K562 (cell line): ENCODE results near the gene HIVEP1. TPM values are rescaled to one million over a fixed set of nuclear protein-coding genes. Genes with fewer than 3 reads are reported as not detected.
A peak's percentile ranks its signal among the peaks of the same experiment; 100 is the strongest.

Experiments
- CBFA2T3 ChIP-seq: fragments of 450-650 bp; IDR thresholded peaks from 2 replicates; pipeline ENCODE4 v1.6.1; 2017
- CEBPG ChIP-seq, 3 experiments: fragments of 200-800 bp in 1 of 3; sonication (Bioruptor generic) in 1 of 3; sonication (generic) in 1 of 3; formaldehyde crosslinking in 1 of 3; IDR thresholded peaks in 2 of 3; conservative IDR thresholded peaks in 1 of 3; 2 replicates each; pipeline versions ENCODE4 v1.6.1 to v1.8.0; 2016 to 2022; ENCODE audit warnings: missing compliant biosample characterization in 2 of 3, missing genetic modification characterization in 2 of 3, mild to moderate bottlenecking in 1 of 3, missing genetic modification reagents in 1 of 3
- HLTF ChIP-seq: fragments of 450-650 bp; IDR thresholded peaks from 2 replicates; pipeline ENCODE4 v1.6.1; 2016
- KDM2B ChIP-seq: fragments of 250-450 bp; sonication (Bioruptor Pico); IDR thresholded peaks from 2 replicates; pipeline ENCODE4 v1.8.0; 2021; ENCODE audit warnings: mild to moderate bottlenecking, moderate library complexity
- NEUROD1 ChIP-seq: fragments of 150-350 bp; IDR thresholded peaks from 2 replicates; pipeline ENCODE4 v1.6.1; 2014; ENCODE audit warnings: borderline replicate concordance, low read length, low read depth; ENCODE audit not compliant: partially characterized antibody
- PREB ChIP-seq: sonication (generic); formaldehyde crosslinking; IDR thresholded peaks from 2 replicates; pipeline ENCODE4 v1.8.1; 2023; ENCODE audit warnings: mild to moderate bottlenecking, missing genetic modification reagents
- PURB ChIP-seq: sonication (generic); formaldehyde crosslinking; IDR thresholded peaks from 2 replicates; pipeline ENCODE4 v1.9.0; 2021; ENCODE audit warnings: low read depth, mild to moderate bottlenecking, missing genetic modification reagents
- SIN3B ChIP-seq: fragments of 450-650 bp; IDR thresholded peaks from 2 replicates; pipeline ENCODE4 v1.6.1; 2017; ENCODE audit warnings: low read depth, mild to moderate bottlenecking, moderate library complexity
- SRF ChIP-seq, 2 experiments: fragments of 250-450, 450-650 bp in 1 of 2; sonication (Bioruptor Pico) in 1 of 2; sonication (generic) in 1 of 2; formaldehyde crosslinking; IDR thresholded peaks; 2 replicates each; pipeline versions ENCODE4 v1.5.0 to v1.5.1; 2020 to 2022; ENCODE audit warnings: mild to moderate bottlenecking in 1 of 2, missing genetic modification reagents in 1 of 2
- TAF1 ChIP-seq: IDR thresholded peaks from 2 replicates; pipeline ENCODE4 v1.6.1; 2011; ENCODE audit warnings: mild to moderate bottlenecking, low read length, moderate library complexity; ENCODE audit not compliant: insufficient read depth, control insufficient read depth, severe bottlenecking; ENCODE audit errors: extremely low read depth
- TCF7 ChIP-seq: sonication (generic); IDR thresholded peaks from 2 replicates; pipeline ENCODE4 v1.6.1; 2016; ENCODE audit warnings: antibody characterized with exemption, borderline replicate concordance
- THRB ChIP-seq: fragments of 450-650 bp; formaldehyde crosslinking; conservative IDR thresholded peaks from 2 replicates; pipeline ENCODE4 v1.4.0; 2022; ENCODE audit warnings: mild to moderate bottlenecking, missing genetic modification characterization
- ZKSCAN1 ChIP-seq: fragments of 150-350 bp; IDR thresholded peaks from 2 replicates; pipeline ENCODE4 v1.6.1; 2016; ENCODE audit warnings: low read depth, low read length
- ZNF280B ChIP-seq: fragments of 250-450 bp; sonication (Bioruptor Pico); IDR thresholded peaks from 2 replicates; pipeline ENCODE4 v1.5.1; 2021; ENCODE audit warnings: mild to moderate bottlenecking
- ZNF57 ChIP-seq: fragments of 450-650 bp; formaldehyde crosslinking; IDR thresholded peaks from 2 replicates; pipeline ENCODE4 v1.4.0; 2020; ENCODE audit warnings: mild to moderate bottlenecking, moderate library complexity
- polyA plus RNA-seq, 8 experiments: library from polyadenylated mRNA; depleted of rRNA in 4 of 8; stranded (reverse) in 5 of 8; unstranded in 3 of 8; fragments of >200 nt; fragmentation: Nextera tagmentation in 2 of 8; fragmentation: Illumina TruSeq in 1 of 8; extraction: Ambion mirVana in 2 of 8; extraction: Trizol in 1 of 8; gene quantifications; 2 replicates each; pipeline versions ENCODE4 v1.2.1 to v1.2.3, GENCODE V29; 2011 to 2014; ENCODE audit warnings: inconsistent platforms in 1 of 8, missing spikeins in 1 of 8
- total RNA-seq, 7 experiments: library from RNA; depleted of rRNA in 6 of 7; stranded (reverse); fragments of >200 nt in 6 of 7; fragmentation: Illumina TruSeq in 2 of 7; extraction: Trizol in 2 of 7; gene quantifications; 2 replicates each; pipeline versions ENCODE4 v1.2.1 to v1.2.3, GENCODE V29; 2011 to 2021; ENCODE audit warnings: low replicate concordance in 1 of 7
- TF ChIP-seq, protein P1 (sequence below): fragments of 450-650 bp; formaldehyde crosslinking; IDR thresholded peaks from 2 replicates; pipeline ENCODE4 v1.4.0; 2020; ENCODE audit warnings: mild to moderate bottlenecking, moderate library complexity
- TF ChIP-seq, protein P2 (sequence below), 2 experiments: IDR thresholded peaks; 2 replicates each; pipeline ENCODE4 v1.6.1; 2011; ENCODE audit warnings: borderline replicate concordance in 1 of 2, control low read depth in 1 of 2, low read depth in 1 of 2, low read length in 1 of 2, mild to moderate bottlenecking in 1 of 2, mixed read lengths in 1 of 2, moderate library complexity in 1 of 2; ENCODE audit not compliant: insufficient read depth in 1 of 2, insufficient read length in 1 of 2, poor library complexity in 1 of 2, severe bottlenecking in 1 of 2; ENCODE audit errors: extremely low read depth in 1 of 2
- TF ChIP-seq, protein P3 (sequence below): sonication (generic); formaldehyde crosslinking; IDR thresholded peaks from 2 replicates; pipeline ENCODE4 v1.8.0; 2022; ENCODE audit warnings: missing genetic modification reagents, mild to moderate bottlenecking, moderate library complexity, borderline replicate concordance

HIVEP1 gene
- total and polyA plus RNA-seq, 9 of the 15 experiments (the other 6 are each of a cell fraction or from before 2014, with no cell fraction given) = 6.0 to 33.3 (median 21.7) TPM

GRCh38 chr6:12011276-12012037, 655 bp upstream of the HIVEP1 start (continued):
- TF ChIP-seq PREB (CRISPR knock-in tag) = no peak
- TF ChIP-seq, protein P1, sequence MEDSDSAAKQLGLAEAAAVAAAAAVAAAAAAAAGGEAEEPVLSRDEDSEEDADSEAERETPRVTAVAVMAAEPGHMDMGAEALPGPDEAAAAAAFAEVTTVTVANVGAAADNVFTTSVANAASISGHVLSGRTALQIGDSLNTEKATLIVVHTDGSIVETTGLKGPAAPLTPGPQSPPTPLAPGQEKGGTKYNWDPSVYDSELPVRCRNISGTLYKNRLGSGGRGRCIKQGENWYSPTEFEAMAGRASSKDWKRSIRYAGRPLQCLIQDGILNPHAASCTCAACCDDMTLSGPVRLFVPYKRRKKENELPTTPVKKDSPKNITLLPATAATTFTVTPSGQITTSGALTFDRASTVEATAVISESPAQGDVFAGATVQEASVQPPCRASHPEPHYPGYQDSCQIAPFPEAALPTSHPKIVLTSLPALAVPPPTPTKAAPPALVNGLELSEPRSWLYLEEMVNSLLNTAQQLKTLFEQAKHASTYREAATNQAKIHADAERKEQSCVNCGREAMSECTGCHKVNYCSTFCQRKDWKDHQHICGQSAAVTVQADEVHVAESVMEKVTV (CRISPR knock-in tag) = no peak
- peak; percentile 71 for TF ChIP-seq NEUROD1
- TF ChIP-seq ZNF280B = no peak
- no peak for TF ChIP-seq CBFA2T3
- TF ChIP-seq THRB (CRISPR knock-in tag) = no peak
- TF ChIP-seq ZKSCAN1 = no peak
- no peak for TF ChIP-seq HLTF
- TF ChIP-seq TAF1 = peak; percentile 67
- no peak for TF ChIP-seq PURB (CRISPR knock-in tag)
- TF ChIP-seq, protein P2, sequence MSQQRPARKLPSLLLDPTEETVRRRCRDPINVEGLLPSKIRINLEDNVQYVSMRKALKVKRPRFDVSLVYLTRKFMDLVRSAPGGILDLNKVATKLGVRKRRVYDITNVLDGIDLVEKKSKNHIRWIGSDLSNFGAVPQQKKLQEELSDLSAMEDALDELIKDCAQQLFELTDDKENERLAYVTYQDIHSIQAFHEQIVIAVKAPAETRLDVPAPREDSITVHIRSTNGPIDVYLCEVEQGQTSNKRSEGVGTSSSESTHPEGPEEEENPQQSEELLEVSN (IDR thresholded peaks at IDR 0.05; ENCODE audit: borderline replicate concordance in 1 of 2, extremely low read depth in 1 of 2, insufficient read depth in 1 of 2, insufficient read length in 1 of 2, low read depth in 1 of 2, low read length in 1 of 2, poor library complexity in 1 of 2, severe bottlenecking in 1 of 2) = peak in 1 of 2 experiments; percentile 66
- TF ChIP-seq, protein P3, sequence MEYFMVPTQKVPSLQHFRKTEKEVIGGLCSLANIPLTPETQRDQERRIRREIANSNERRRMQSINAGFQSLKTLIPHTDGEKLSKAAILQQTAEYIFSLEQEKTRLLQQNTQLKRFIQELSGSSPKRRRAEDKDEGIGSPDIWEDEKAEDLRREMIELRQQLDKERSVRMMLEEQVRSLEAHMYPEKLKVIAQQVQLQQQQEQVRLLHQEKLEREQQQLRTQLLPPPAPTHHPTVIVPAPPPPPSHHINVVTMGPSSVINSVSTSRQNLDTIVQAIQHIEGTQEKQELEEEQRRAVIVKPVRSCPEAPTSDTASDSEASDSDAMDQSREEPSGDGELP = peak; percentile 52; the same call in 1 of the 2 replicates
- TF ChIP-seq SIN3B = no peak
- TF ChIP-seq CEBPG (CRISPR knock-in tag; IDR thresholded peaks at IDR 0.05) = no peak
- no peak for TF ChIP-seq CEBPG (tag; conservative IDR thresholded peaks at IDR 0.05 in 1 of 2, IDR thresholded peaks at IDR 0.05 in 1 of 2)
- TF ChIP-seq KDM2B (CRISPR knock-in tag) = no peak
- no peak for TF ChIP-seq ZNF57 (CRISPR knock-in tag)
- TF ChIP-seq TCF7 = no peak
- TF ChIP-seq SRF (CRISPR knock-in tag; IDR thresholded peaks at IDR 0.05) = no peak
